Suprapubic skin (tissue), 4 donors: ENCODE measurements around the gene COL15A1. TPM values are rescaled to one million over a fixed set of nuclear protein-coding genes. Genes with fewer than 3 reads are reported as not detected.

Experiments used
- DNase-seq, 2 donors: peaks; one replicate each; pipeline ENCODE4 v3.0.0-alpha.2; 2019; ENCODE audit warnings: low spot score in 2 of 2
- H3K27ac ChIP-seq: fragments of 200-600 bp; sonication (generic); one replicate; pipeline ENCODE4 v1.5.1; 2019
- H3K27me3 ChIP-seq: fragments of 200-600 bp; sonication (generic); one replicate; pipeline ENCODE4 v1.5.1; 2019
- H3K36me3 ChIP-seq: fragments of 200-600 bp; sonication (generic); one replicate; pipeline ENCODE4 v1.5.1; 2019
- H3K4me1 ChIP-seq: fragments of 200-600 bp; sonication (generic); one replicate; pipeline ENCODE4 v1.5.1; 2019
- H3K4me3 ChIP-seq: fragments of 200-600 bp; sonication (generic); one replicate; pipeline ENCODE4 v1.5.1; 2019; ENCODE audit warnings: mild to moderate bottlenecking
- H3K9me3 ChIP-seq: fragments of 200-600 bp; sonication (generic); one replicate; pipeline ENCODE4 v1.5.1; 2019
- CTCF ChIP-seq, 2 donors: fragments of 200-600 bp in 1 of 2; fragments of 450-650 bp in 1 of 2; sonication (generic) in 1 of 2; IDR thresholded peaks; one replicate each; pipeline ENCODE4 v1.5.1; 2016 to 2019; ENCODE audit warnings: antibody characterized with exemption in 2 of 2, mild to moderate bottlenecking in 1 of 2, moderate library complexity in 1 of 2
- EP300 ChIP-seq: sonication (generic); formaldehyde crosslinking; IDR thresholded peaks from one replicate; pipeline ENCODE4 v1.6.1; 2017; ENCODE audit warnings: antibody characterized with exemption
- POLR2A ChIP-seq, 2 donors: fragments of 450-650 bp; IDR thresholded peaks; one replicate each; pipeline ENCODE4 v1.6.1; 2017; ENCODE audit warnings: antibody characterized with exemption in 2 of 2, mild to moderate bottlenecking in 2 of 2, moderate library complexity in 2 of 2
- POLR2AphosphoS5 ChIP-seq, 3 donors: sonication (generic); formaldehyde crosslinking; IDR thresholded peaks; one replicate each; pipeline ENCODE4 v1.6.1; 2017; ENCODE audit warnings: antibody characterized with exemption in 3 of 3
- WGBS: methylation state at CpG from one replicate; pipeline ENCODE4 v1.1.5; 2018; 5-methylcytosine and 5-hydroxymethylcytosine counted together
- total RNA-seq, 4 donors: library from RNA; depleted of rRNA; stranded (reverse); fragments of >200 nt; gene quantifications; one replicate each; pipeline ENCODE4 v1.1.0, GENCODE V29; 2016

Gene COL15A1
- total RNA-seq, 4 donors from 2014 or later, result 8.0 to 15.0 (median 9.3) TPM

DNA sequence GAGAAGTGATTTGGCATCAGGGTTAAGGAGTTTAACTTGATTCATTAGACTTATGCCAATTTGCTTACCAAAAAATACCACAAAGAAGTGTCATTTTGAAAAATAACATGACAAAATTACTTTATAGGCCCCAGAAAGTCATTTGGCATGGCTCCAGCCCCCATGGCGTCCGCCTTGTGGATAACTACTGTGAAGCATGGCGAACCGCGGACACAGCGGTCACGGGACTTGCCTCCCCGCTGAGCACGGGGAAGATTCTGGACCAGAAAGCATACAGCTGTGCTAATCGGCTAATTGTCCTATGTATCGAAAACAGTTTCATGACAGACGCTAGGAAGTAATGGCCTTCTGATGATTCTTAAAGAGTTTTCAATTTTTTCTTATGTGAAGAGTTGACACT lies 125.8 kb downstream of the COL15A1 start:
- Histone ChIP-seq H3K27ac (no peak overlapping the region), H3K27me3 (no peaks in the 10 kb centered on the region), H3K4me1 (peaks cover 3% of the 10 kb centered on the region), H3K36me3 (no peaks in the 10 kb centered on the region), H3K9me3 (no peaks in the 10 kb centered on the region), H3K4me3 (no peak overlapping the region)
- 92% methylated on average over 12 of the region's 12 CpGs for WGBS
- TF ChIP-seq CTCF (IDR thresholded peaks at IDR 0.05) (no peak), POLR2A (IDR thresholded peaks at IDR 0.05) (no peak)
- no peak for DNase-seq

GRCh38 chr9:99070681-99071080 lies 127.0 kb downstream of the COL15A1 start:
- Histone ChIP-seq H3K4me1 (peaks cover 3% of the 10 kb centered on the region), H3K36me3 (no peaks in the 10 kb centered on the region), H3K9me3 (no peaks in the 10 kb centered on the region), H3K27me3 (no peaks in the 10 kb centered on the region), H3K27ac (no peak overlapping the region), H3K4me3 (no peak overlapping the region)
- WGBS, result 75% methylated on average over 6 of the region's 6 CpGs
- no peak for DNase-seq
- TF ChIP-seq EP300, result no peak
- TF ChIP-seq POLR2AphosphoS5 (IDR thresholded peaks at IDR 0.05), result no peak
- no peak for TF ChIP-seq POLR2A (IDR thresholded peaks at IDR 0.05)
- no peak for TF ChIP-seq CTCF (IDR thresholded peaks at IDR 0.05)

GRCh38 chr9:99071313-99072039 lies 127.8 kb downstream of the COL15A1 start:
- H3K27me3 ChIP-seq, result no peaks in the 10 kb centered on the region
- peaks cover 6% of the 10 kb centered on the region for H3K4me1 ChIP-seq
- no peak overlapping the region for H3K27ac ChIP-seq
- no peak for DNase-seq
- no peaks in the 10 kb centered on the region for H3K9me3 ChIP-seq
- no peak overlapping the region for H3K4me3 ChIP-seq
- no peaks in the 10 kb centered on the region for H3K36me3 ChIP-seq
- 82% methylated on average over 9 of the region's 9 CpGs for WGBS
- TF ChIP-seq CTCF (IDR thresholded peaks at IDR 0.05) (no peak), EP300 (no peak), POLR2AphosphoS5 (IDR thresholded peaks at IDR 0.05) (no peak), POLR2A (IDR thresholded peaks at IDR 0.05) (no peak)

GRCh38 chr9:99072040-99072394 lies 128.3 kb downstream of the COL15A1 start:
- H3K27ac ChIP-seq, result no peak overlapping the region
- H3K27me3 ChIP-seq, result no peaks in the 10 kb centered on the region
- H3K4me1 ChIP-seq, result peaks cover 8% of the 10 kb centered on the region
- WGBS, result 80% methylated on average over 6 of the region's 6 CpGs
- no peaks in the 10 kb centered on the region for H3K9me3 ChIP-seq
- H3K4me3 ChIP-seq, result no peak overlapping the region
- TF ChIP-seq POLR2A (IDR thresholded peaks at IDR 0.05), result no peak
- TF ChIP-seq POLR2AphosphoS5 (IDR thresholded peaks at IDR 0.05), result no peak
- TF ChIP-seq EP300, result no peak
- TF ChIP-seq CTCF (IDR thresholded peaks at IDR 0.05), result no peak
- H3K36me3 ChIP-seq, result no peaks in the 10 kb centered on the region
- DNase-seq, result no peak

DNA sequence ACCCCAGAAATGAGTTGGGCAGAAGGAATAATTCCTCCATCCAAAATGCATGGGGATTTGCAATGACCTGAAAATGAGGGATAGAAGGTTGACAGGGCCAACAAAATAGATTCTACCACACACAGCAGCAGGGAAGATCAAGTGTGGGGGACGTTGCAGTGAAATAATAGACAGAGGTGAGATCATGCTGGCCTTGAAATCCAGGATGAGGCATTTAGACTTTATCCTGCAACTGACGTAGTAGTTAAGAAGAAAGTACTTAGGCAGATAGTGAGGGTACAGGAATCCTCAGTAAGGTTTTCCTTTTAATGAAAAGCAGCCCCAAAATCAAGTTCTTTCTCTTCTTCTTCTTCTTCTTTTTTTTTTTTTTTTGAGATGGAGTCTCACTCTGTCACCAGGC lies 129.6 kb downstream of the COL15A1 start:
- no peaks in the 10 kb centered on the region for H3K9me3 ChIP-seq
- TF ChIP-seq EP300, result no peak
- TF ChIP-seq POLR2AphosphoS5 (IDR thresholded peaks at IDR 0.05), result no peak
- no peak for TF ChIP-seq POLR2A (IDR thresholded peaks at IDR 0.05)
- TF ChIP-seq CTCF (IDR thresholded peaks at IDR 0.05), result no peak
- no peak overlapping the region for H3K27ac ChIP-seq
- 79% methylated on average over 2 of the region's 2 CpGs for WGBS
- H3K27me3 ChIP-seq, result no peaks in the 10 kb centered on the region
- no peak for DNase-seq
- H3K4me3 ChIP-seq, result no peak overlapping the region
- peaks cover 8% of the 10 kb centered on the region for H3K4me1 ChIP-seq
- H3K36me3 ChIP-seq, result no peaks in the 10 kb centered on the region
